Measurements from ENCODE around the gene KCNIP4. TPM values are rescaled to one million over a fixed set of nuclear protein-coding genes. Genes with fewer than 3 reads are reported as not detected.

The KCNIP4 gene
- total RNA-seq, 4 donors from 2014 or later: 0.19 TPM; not detected in 3

- no peaks in the 10 kb centered on the region for H3K36me3 ChIP-seq
- no peak overlapping the region for H3K27ac ChIP-seq
- H3K9me3 ChIP-seq: no peaks in the 10 kb centered on the region
- H3K27me3 ChIP-seq: no peaks in the 10 kb centered on the region
- intact Hi-C loops (cut with DNase I): no loop called here
- H3K4me3 ChIP-seq: no peak overlapping the region
- WGBS, 2 donors: 13 to 33% methylated on average over 3 to 10 of the region's 10 CpGs
- TF ChIP-seq CTCF (IDR thresholded peaks at IDR 0.05) (no peak), POLR2A (IDR thresholded peaks at IDR 0.05) (no peak)
- DNase-seq: no peak
- H3K4me1 ChIP-seq: no peaks in the 10 kb centered on the region
Measured at GRCh38 chr4:21697583-21697982, 251.0 kb downstream of the KCNIP4 start.

- H3K36me3 ChIP-seq: no peaks in the 10 kb centered on the region
- no peak overlapping the region for H3K4me3 ChIP-seq
- H3K4me1 ChIP-seq: no peaks in the 10 kb centered on the region
- H3K27ac ChIP-seq: no peak overlapping the region
- TF ChIP-seq POLR2A (IDR thresholded peaks at IDR 0.05) (no peak), CTCF (IDR thresholded peaks at IDR 0.05) (no peak)
- intact Hi-C loops (cut with DNase I): no loop called here
- no peaks in the 10 kb centered on the region for H3K9me3 ChIP-seq
- no peaks in the 10 kb centered on the region for H3K27me3 ChIP-seq
- WGBS, 2 donors: 36 to 54% methylated on average over 4 of the region's 4 CpGs
- no peak for DNase-seq
Measured at GRCh38 chr4:21695141-21695540, 253.4 kb downstream of the KCNIP4 start.

- H3K36me3 ChIP-seq: no peaks in the 10 kb centered on the region
- H3K9me3 ChIP-seq: no peaks in the 10 kb centered on the region
- no peak overlapping the region for H3K27ac ChIP-seq
- DNase-seq: no peak
- H3K4me1 ChIP-seq: no peaks in the 10 kb centered on the region
- intact Hi-C loops (cut with DNase I): no loop called here
- WGBS, 2 donors: 8 to 10% methylated on average over 1 of the region's 1 CpG
- no peak overlapping the region for H3K4me3 ChIP-seq
- H3K27me3 ChIP-seq: no peaks in the 10 kb centered on the region
- TF ChIP-seq CTCF (IDR thresholded peaks at IDR 0.05) (no peak), POLR2A (IDR thresholded peaks at IDR 0.05) (no peak)
Measured at GRCh38 chr4:21692241-21692640, 256.3 kb downstream of the KCNIP4 start.

GRCh38 chr4:21688596-21689265, 259.8 kb downstream of the KCNIP4 start:
- Histone ChIP-seq H3K27me3 (no peaks in the 10 kb centered on the region), H3K4me1 (no peaks in the 10 kb centered on the region), H3K36me3 (no peaks in the 10 kb centered on the region), H3K9me3 (no peaks in the 10 kb centered on the region), H3K27ac (no peak overlapping the region), H3K4me3 (no peak overlapping the region)
- TF ChIP-seq POLR2A (IDR thresholded peaks at IDR 0.05): no peak
- no peak for TF ChIP-seq CTCF (IDR thresholded peaks at IDR 0.05)
- DNase-seq: no peak
- intact Hi-C loops (cut with DNase I): no loop called here
- 15 to 16% methylated on average over 3 of the region's 3 CpGs for WGBS, 2 donors

- Histone ChIP-seq H3K27me3 (no peaks in the 10 kb centered on the region), H3K36me3 (no peaks in the 10 kb centered on the region), H3K4me1 (no peaks in the 10 kb centered on the region), H3K4me3 (no peak overlapping the region), H3K27ac (no peak overlapping the region), H3K9me3 (no peaks in the 10 kb centered on the region)
- TF ChIP-seq POLR2A (IDR thresholded peaks at IDR 0.05) (no peak), CTCF (IDR thresholded peaks at IDR 0.05) (no peak)
- 83 to 100% methylated on average over 1 of the region's 1 CpG for WGBS, 2 donors
- no peak for DNase-seq
- intact Hi-C loops (cut with DNase I): no loop called here
Measured at GRCh38 chr4:21685911-21686310, 262.7 kb downstream of the KCNIP4 start.
